ENCODE data around the gene BABAM2. TPM values are rescaled to one million over a fixed set of nuclear protein-coding genes. Genes with fewer than 3 reads are reported as not detected.

The BABAM2 gene
- total and polyA plus RNA-seq, 10 of the 15 experiments (the other 5 are each of a cell fraction or from before 2014, with no cell fraction given): 30.7 to 59.9 (median 44.5) TPM

DNA sequence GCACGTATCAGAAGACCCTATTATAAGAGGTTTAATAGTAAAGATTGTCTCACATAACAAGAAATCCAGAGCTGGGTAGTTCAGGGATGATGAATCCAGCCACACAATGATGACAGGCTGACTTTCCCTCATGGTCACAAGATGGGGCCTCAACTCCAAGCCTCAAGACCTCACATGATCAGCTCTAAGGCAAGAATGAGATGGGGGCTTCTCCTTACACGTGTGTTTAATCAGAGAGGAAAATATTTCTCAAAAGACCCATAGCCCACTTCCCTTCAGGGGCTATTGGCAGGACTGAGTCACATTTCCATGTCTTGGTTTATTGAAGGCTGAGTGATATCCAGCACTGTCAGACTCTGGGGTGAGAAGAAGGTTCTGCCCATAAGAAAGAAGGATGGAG is 402.0 kb downstream of the BABAM2 start:
- H3K9me3 ChIP-seq (replicated peaks; ENCODE audit: control insufficient read depth, insufficient read depth, low read length): no peaks in the 10 kb centered on the region
- no peak for FAIRE-seq
- no peak for TF ChIP-seq NFYB (IDR thresholded peaks at IDR 0.05; ENCODE audit: insufficient read depth, low read depth, low read length)
- TF ChIP-seq MEF2B (IDR thresholded peaks at IDR 0.05; ENCODE audit: partially characterized antibody, poor library complexity, severe bottlenecking): no peak
- TF ChIP-seq CHD1 (IDR thresholded peaks at IDR 0.05; ENCODE audit: low read depth, low read length): no peak
- no peak for TF ChIP-seq MTA2 (IDR thresholded peaks at IDR 0.05; ENCODE audit: low read depth)
- no peak for TF ChIP-seq FOS (IDR thresholded peaks at IDR 0.05; ENCODE audit: borderline replicate concordance, extremely low read depth, insufficient read length)
- ChIA-PET POLR2A (no interaction called here), SMC1A (ENCODE audit: uncharacterized antibody, unreplicated experiment) (interaction anchor here (1.0 to 1.4 kb wide), 3 partner anchors 15 to 100 kb away, joined by 3 to 4 read pairs (median 3); no protein-coding TSS in a partner anchor), RAD21 (ENCODE audit: unreplicated experiment) (interaction anchor here (1.1 kb wide), 1 partner anchor 34 kb away, joined by 4 read pairs; no protein-coding TSS in a partner anchor), CTCF (no interaction called here)
- H3K27me3 ChIP-seq (replicated peaks in 1 of 2; ENCODE audit: control insufficient read depth in 2 of 2, insufficient read depth in 2 of 2, low read length in 1 of 2): no peaks in the 10 kb centered on the region
- BruUV-seq (replicated peaks): no TSS peak
- H3K27ac ChIP-seq (ENCODE audit: control insufficient read depth, insufficient read depth): no peak overlapping the region
- in situ Hi-C loops (cut with MboI) (no loop called here), intact Hi-C loops (cut with micrococcal nuclease; ENCODE audit: unreplicated experiment) (no loop called here)
- 47% methylated on average over 2 of the region's 2 CpGs for WGBS (ENCODE audit: insufficient coverage, insufficient replicate concordance, low lambda C conversion rate, missing lambda C conversion rate)
- H3K4me3 ChIP-seq: no peak overlapping the region
- DNase-seq (ENCODE audit: low read depth, low spot score): no peak
- no peaks in the 10 kb centered on the region; a peak in 1 of 4 replicates for H3K36me3 ChIP-seq (ENCODE audit: control insufficient read depth in 2 of 2, insufficient read depth in 2 of 2, low read length in 1 of 2)
- no peaks in the 10 kb centered on the region for H3K79me2 ChIP-seq (ENCODE audit: control insufficient read depth, insufficient read depth, low read length)
- no peaks in the 10 kb centered on the region for H3K4me1 ChIP-seq (ENCODE audit: control insufficient read depth, insufficient read depth, low read length)
- H3K4me2 ChIP-seq (ENCODE audit: control insufficient read depth, insufficient read depth): no peak overlapping the region
- no peak overlapping the region for H3K9ac ChIP-seq (ENCODE audit: control insufficient read depth, insufficient read depth, low read length)
- no peak overlapping the region for H2AFZ ChIP-seq (ENCODE audit: control insufficient read depth, low read depth, low read length)
- ATAC-seq: no peak
- H4K20me1 ChIP-seq (ENCODE audit: control insufficient read depth, insufficient read depth): no peaks in the 10 kb centered on the region

DNA sequence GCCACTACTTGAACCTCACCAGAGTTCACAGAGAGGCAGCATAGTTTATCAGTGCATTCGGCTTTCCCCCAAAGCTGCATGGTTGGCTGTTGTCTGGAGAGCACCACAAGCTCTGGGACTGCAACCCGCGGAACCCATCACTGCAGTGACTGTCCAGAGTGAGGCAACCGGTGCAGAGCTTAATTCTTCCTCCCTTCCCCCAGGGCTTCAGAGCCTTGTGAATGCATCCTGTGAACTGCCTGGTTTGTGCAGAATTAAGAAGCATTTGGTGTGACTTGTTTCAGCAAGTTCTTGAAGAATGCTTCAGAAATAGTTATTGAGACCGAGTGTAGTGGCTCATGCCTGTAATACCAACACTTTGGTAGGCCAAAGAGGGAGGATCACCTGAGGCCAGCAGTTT is 402.9 kb downstream of the BABAM2 start:
- FAIRE-seq (no peak), DNase-seq (ENCODE audit: low read depth, low spot score) (no peak), ATAC-seq (no peak)
- Histone ChIP-seq H3K4me3 (no peak overlapping the region), H3K27ac (ENCODE audit: control insufficient read depth, insufficient read depth) (no peak overlapping the region), H3K4me2 (ENCODE audit: control insufficient read depth, insufficient read depth) (no peak overlapping the region), H2AFZ (ENCODE audit: control insufficient read depth, low read depth, low read length) (no peak overlapping the region), H3K4me1 (ENCODE audit: control insufficient read depth, insufficient read depth, low read length) (no peaks in the 10 kb centered on the region), H3K9ac (ENCODE audit: control insufficient read depth, insufficient read depth, low read length) (no peak overlapping the region), H3K79me2 (ENCODE audit: control insufficient read depth, insufficient read depth, low read length) (no peaks in the 10 kb centered on the region), H3K36me3 (ENCODE audit: control insufficient read depth in 2 of 2, insufficient read depth in 2 of 2, low read length in 1 of 2) (no peaks in the 10 kb centered on the region), H3K9me3 (replicated peaks; ENCODE audit: control insufficient read depth, insufficient read depth, low read length) (no peaks in the 10 kb centered on the region), H3K27me3 (replicated peaks in 1 of 2; ENCODE audit: control insufficient read depth in 2 of 2, insufficient read depth in 2 of 2, low read length in 1 of 2) (no peaks in the 10 kb centered on the region), H4K20me1 (ENCODE audit: control insufficient read depth, insufficient read depth) (no peaks in the 10 kb centered on the region)
- RAD21 ChIA-PET (ENCODE audit: unreplicated experiment): interaction anchor here (1.1 kb wide), 1 partner anchor 33 kb away, joined by 4 read pairs; no protein-coding TSS in a partner anchor
- BruUV-seq (replicated peaks): no TSS peak
- 87% methylated on average over 5 of the region's 5 CpGs for WGBS (ENCODE audit: insufficient coverage, insufficient replicate concordance, low lambda C conversion rate, missing lambda C conversion rate)
- intact Hi-C loops (cut with micrococcal nuclease; ENCODE audit: unreplicated experiment) (no loop called here), in situ Hi-C loops (cut with MboI) (no loop called here)
- POLR2A ChIA-PET: no interaction called here
- CTCF ChIA-PET: no interaction called here
- SMC1A ChIA-PET (ENCODE audit: uncharacterized antibody, unreplicated experiment): interaction anchor here (1.0 to 1.1 kb wide), 2 partner anchors 16 to 101 kb away, joined by 3 read pairs; no protein-coding TSS in a partner anchor
- TF ChIP-seq ZNF24 (IDR thresholded peaks at IDR 0.05) (no peak), TAF1 (IDR thresholded peaks at IDR 0.05; ENCODE audit: borderline replicate concordance, low read depth, low read length) (no peak)
- TF ChIP-seq, protein P1, sequence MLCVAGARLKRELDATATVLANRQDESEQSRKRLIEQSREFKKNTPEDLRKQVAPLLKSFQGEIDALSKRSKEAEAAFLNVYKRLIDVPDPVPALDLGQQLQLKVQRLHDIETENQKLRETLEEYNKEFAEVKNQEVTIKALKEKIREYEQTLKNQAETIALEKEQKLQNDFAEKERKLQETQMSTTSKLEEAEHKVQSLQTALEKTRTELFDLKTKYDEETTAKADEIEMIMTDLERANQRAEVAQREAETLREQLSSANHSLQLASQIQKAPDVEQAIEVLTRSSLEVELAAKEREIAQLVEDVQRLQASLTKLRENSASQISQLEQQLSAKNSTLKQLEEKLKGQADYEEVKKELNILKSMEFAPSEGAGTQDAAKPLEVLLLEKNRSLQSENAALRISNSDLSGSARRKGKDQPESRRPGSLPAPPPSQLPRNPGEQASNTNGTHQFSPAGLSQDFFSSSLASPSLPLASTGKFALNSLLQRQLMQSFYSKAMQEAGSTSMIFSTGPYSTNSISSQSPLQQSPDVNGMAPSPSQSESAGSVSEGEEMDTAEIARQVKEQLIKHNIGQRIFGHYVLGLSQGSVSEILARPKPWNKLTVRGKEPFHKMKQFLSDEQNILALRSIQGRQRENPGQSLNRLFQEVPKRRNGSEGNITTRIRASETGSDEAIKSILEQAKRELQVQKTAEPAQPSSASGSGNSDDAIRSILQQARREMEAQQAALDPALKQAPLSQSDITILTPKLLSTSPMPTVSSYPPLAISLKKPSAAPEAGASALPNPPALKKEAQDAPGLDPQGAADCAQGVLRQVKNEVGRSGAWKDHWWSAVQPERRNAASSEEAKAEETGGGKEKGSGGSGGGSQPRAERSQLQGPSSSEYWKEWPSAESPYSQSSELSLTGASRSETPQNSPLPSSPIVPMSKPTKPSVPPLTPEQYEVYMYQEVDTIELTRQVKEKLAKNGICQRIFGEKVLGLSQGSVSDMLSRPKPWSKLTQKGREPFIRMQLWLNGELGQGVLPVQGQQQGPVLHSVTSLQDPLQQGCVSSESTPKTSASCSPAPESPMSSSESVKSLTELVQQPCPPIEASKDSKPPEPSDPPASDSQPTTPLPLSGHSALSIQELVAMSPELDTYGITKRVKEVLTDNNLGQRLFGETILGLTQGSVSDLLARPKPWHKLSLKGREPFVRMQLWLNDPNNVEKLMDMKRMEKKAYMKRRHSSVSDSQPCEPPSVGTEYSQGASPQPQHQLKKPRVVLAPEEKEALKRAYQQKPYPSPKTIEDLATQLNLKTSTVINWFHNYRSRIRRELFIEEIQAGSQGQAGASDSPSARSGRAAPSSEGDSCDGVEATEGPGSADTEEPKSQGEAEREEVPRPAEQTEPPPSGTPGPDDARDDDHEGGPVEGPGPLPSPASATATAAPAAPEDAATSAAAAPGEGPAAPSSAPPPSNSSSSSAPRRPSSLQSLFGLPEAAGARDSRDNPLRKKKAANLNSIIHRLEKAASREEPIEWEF (IDR thresholded peaks at IDR 0.05; ENCODE audit: insufficient replicate concordance, low read depth, low read length): no peak
- TF ChIP-seq, protein P2, sequence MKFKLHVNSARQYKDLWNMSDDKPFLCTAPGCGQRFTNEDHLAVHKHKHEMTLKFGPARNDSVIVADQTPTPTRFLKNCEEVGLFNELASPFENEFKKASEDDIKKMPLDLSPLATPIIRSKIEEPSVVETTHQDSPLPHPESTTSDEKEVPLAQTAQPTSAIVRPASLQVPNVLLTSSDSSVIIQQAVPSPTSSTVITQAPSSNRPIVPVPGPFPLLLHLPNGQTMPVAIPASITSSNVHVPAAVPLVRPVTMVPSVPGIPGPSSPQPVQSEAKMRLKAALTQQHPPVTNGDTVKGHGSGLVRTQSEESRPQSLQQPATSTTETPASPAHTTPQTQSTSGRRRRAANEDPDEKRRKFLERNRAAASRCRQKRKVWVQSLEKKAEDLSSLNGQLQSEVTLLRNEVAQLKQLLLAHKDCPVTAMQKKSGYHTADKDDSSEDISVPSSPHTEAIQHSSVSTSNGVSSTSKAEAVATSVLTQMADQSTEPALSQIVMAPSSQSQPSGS (IDR thresholded peaks at IDR 0.05; ENCODE audit: low read length): no peak
